H1 (cell line): ENCODE measurements around the gene AOC1. TPM values are rescaled to one million over a fixed set of nuclear protein-coding genes. Genes with fewer than 3 reads are reported as not detected.

Source experiments
- CBX8 ChIP-seq: fragments of 300-800, 300-1000 bp; sonication (generic); IDR thresholded peaks from 2 replicates; pipeline ENCODE4 v1.7.1; 2016; ENCODE audit warnings: low read depth, low read length, borderline replicate concordance
- EGR1 ChIP-seq: IDR thresholded peaks from 2 replicates; pipeline ENCODE4 v1.6.1; 2011; ENCODE audit warnings: low read depth, low read length, borderline replicate concordance
- GTF2F1 ChIP-seq: IDR thresholded peaks from 2 replicates; pipeline ENCODE4 v1.6.1; 2012; ENCODE audit warnings: low read depth, low read length, improper control_type of control experiment, borderline replicate concordance
- KDM4A ChIP-seq: IDR thresholded peaks from one replicate; pipeline ENCODE4 v1.7.1; 2012; ENCODE audit warnings: low read depth, mild to moderate bottlenecking, moderate library complexity, low read length, inconsistent platforms; ENCODE audit not compliant: severe bottlenecking
- NANOG ChIP-seq: IDR thresholded peaks from 2 replicates; pipeline ENCODE4 v1.6.1; 2011; ENCODE audit warnings: low read length, low read depth, mild to moderate bottlenecking, inconsistent platforms; ENCODE audit not compliant: insufficient read depth, poor library complexity, severe bottlenecking
- PHF8 ChIP-seq: fragments of 200-600 bp; sonication (generic); conservative IDR thresholded peaks from 2 replicates; pipeline ENCODE4 v1.7.1; 2012; ENCODE audit warnings: low read depth, mild to moderate bottlenecking, inconsistent platforms, low read length, moderate library complexity
- RNF2 ChIP-seq: fragments of 200-900, 300-1000 bp; sonication (generic); IDR thresholded peaks from 2 replicates; pipeline ENCODE4 v1.7.1; 2016; ENCODE audit warnings: borderline replicate concordance, low read depth, mild to moderate bottlenecking, antibody characterized with exemption, low read length; ENCODE audit not compliant: poor library complexity, severe bottlenecking; ENCODE audit errors: missing control alignments
- SP2 ChIP-seq: IDR thresholded peaks from 2 replicates; pipeline ENCODE4 v1.6.1; 2012; ENCODE audit warnings: mild to moderate bottlenecking, low read length, inconsistent platforms
- TAF7 ChIP-seq: optimal IDR thresholded peaks from 2 replicates; pipeline ENCODE3; 2011; ENCODE audit warnings: low read depth, mild to moderate bottlenecking, inconsistent platforms, low read length, moderate library complexity, borderline replicate concordance
- polyA plus RNA-seq, 7 experiments: library from polyadenylated mRNA; depleted of rRNA in 3 of 7; stranded (reverse) in 5 of 7; unstranded in 2 of 7; fragments of >200 nt in 5 of 7; fragments of 200-250 nt in 2 of 7; gene quantifications; 1 replicate in 5 of 7; 2 replicates in 1 of 7; 4 replicates in 1 of 7; pipeline versions ENCODE4 v1.2.1 to v1.2.3, GENCODE V29; 2011 to 2013; ENCODE audit warnings: missing spikeins in 2 of 7, mixed read lengths in 2 of 7
- total RNA-seq: library from RNA; stranded (reverse); fragmentation: NEBNext Ultra II Directional; extraction: Animal tissue kit (Norgen Biotek cat#: 25700); gene quantifications from 2 replicates; pipeline ENCODE4 v1.2.1, GENCODE V29; 2021

The AOC1 gene
- total and polyA plus RNA-seq, 2 of the 8 experiments (the other 6 are each of a cell fraction or from before 2014, with no cell fraction given), result 0.15 to 0.17 TPM

DNA sequence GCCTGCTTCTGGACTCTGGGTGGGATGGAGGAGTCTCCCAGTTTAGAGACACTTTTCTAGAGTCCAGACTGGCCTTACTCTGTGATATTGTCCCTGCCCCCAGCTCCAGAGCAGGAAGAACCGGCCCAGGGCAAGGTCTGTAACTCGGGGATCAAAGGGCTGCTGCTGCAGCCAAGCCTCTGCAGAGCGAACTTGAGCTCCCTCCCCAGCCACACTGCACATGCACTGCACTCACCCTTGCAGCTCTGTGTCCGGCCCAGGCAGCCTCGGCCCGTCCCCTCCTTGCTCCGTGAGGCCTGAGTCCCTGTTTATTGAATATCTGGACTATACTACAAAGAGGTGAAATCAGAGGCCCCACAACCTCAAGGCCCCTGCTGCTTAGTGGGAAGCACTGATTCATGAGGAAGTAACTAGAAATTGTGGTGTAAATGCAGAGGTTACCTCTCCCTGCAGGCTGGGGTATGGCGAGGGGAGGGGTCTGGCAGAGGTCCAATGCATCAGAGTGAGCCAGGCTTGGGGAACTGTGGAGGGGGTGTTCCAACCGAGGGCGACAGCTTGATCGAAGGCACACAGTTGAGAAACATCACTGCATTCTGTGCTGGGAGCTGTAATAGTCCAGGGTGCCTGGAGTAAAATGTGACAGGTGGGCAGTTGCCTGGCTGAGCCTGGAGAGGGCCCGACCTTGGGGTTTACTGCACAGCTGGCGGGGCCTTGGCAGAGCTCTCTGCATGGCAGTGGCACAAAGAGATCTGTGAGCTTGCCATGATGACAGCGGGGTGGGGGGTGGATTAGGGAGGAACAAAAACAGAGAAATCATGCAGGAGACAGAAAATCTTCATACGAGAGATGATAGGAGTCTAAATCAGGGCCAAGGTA, 49.1 kb downstream of the AOC1 start (continued):
- TF ChIP-seq NANOG (no peak), EGR1 (no peak), GTF2F1 (no peak), SP2 (no peak), RNF2 (no peak), KDM4A (no peak), TAF7 (no peak), CBX8 (no peak), PHF8 (no peak)
